ENCODE data around the gene NAALADL2. TPM values are rescaled to one million over a fixed set of nuclear protein-coding genes. Genes with fewer than 3 reads are reported as not detected.

Gene NAALADL2
- total RNA-seq, 1 experiment from 2014 or later = 1.6 TPM

DNA sequence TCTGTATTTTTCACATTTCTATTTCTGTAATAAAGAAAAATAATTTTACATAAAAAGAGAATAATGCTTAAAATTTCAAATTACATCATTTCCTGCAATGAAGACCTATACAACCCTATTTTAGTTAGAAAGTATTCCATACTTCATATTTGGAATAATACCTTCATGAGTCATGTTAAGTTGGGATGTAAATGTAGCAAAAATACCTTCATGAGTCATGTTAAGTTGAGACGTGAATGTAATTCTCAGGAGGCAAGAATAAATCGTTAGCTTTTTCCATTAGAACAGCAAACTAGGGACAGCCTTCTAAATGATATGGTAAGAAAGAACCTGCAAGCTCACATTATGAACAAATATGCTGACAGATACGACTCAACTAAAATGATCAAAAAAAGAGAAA is 91.9 kb downstream of the NAALADL2 start:
- Mint-ChIP-seq H3K9me3 (no peaks in the 10 kb centered on the region), H3K4me3 (no peak overlapping the region), H3K36me3 (ENCODE audit: insufficient read depth in 1 of 3, low read depth in 3 of 3) (no peaks in the 10 kb centered on the region), H3K27me3 (ENCODE audit: low read depth) (no peaks in the 10 kb centered on the region), H3K4me1 (peaks cover 11 to 14% of the 10 kb centered on the region in 2 experiments), H3K27ac (no peak overlapping the region)
- no peak overlapping the region for H3K4me2 ChIP-seq (ENCODE audit: insufficient read depth, insufficient read length, low read length)
- H3K9me3 ChIP-seq (ENCODE audit: control insufficient read depth, low read depth, low read length) = no peaks in the 10 kb centered on the region
- no peak overlapping the region for H3K23ac ChIP-seq (ENCODE audit: insufficient read length, low read depth, low read length)
- no peak overlapping the region for H2BK120ac ChIP-seq (ENCODE audit: low read depth, low read length, poor library complexity, severe bottlenecking)
- no peak overlapping the region for H3K18ac ChIP-seq (ENCODE audit: insufficient read length, low read depth, low read length)
- no peak overlapping the region for H4K8ac ChIP-seq (replicated peaks; ENCODE audit: insufficient read length, low read depth, low read length)
- H4K91ac ChIP-seq (ENCODE audit: insufficient read length, low read depth, low read length) = no peak overlapping the region
- H4K20me1 ChIP-seq (ENCODE audit: control insufficient read depth, insufficient read depth, insufficient read length) = no peaks in the 10 kb centered on the region
- H3K79me1 ChIP-seq (ENCODE audit: insufficient read depth, low read depth, low read length, poor library complexity, severe bottlenecking) = no peaks in the 10 kb centered on the region
- no peak overlapping the region for H3K4ac ChIP-seq (ENCODE audit: low read depth, low read length)
- no peaks in the 10 kb centered on the region for H3K4me1 ChIP-seq (ENCODE audit: insufficient read depth, low read length)
- no CpG with 5 or more reads among the region's 3 CpGs for WGBS (ENCODE audit: extremely low coverage, insufficient read length, low lambda C conversion rate)
- H3K27me3 ChIP-seq (ENCODE audit: insufficient read depth, low read length) = no peaks in the 10 kb centered on the region
- H3T11ph ChIP-seq (ENCODE audit: low read length) = no peak overlapping the region
- no peak overlapping the region for H2AFZ ChIP-seq (ENCODE audit: low read length)
- H2BK12ac ChIP-seq (ENCODE audit: insufficient read length, low read depth, low read length) = no peak overlapping the region
- H2AK5ac ChIP-seq (ENCODE audit: insufficient read length, low read length) = no peak overlapping the region
- H3K9ac ChIP-seq (ENCODE audit: extremely low read depth, insufficient read length, low read length) = no peak overlapping the region
- no peak overlapping the region for H3K14ac ChIP-seq (ENCODE audit: insufficient read depth, low read length)
- H2BK20ac ChIP-seq (ENCODE audit: low read depth, low read length, poor library complexity, severe bottlenecking) = no peak overlapping the region
- H4K5ac ChIP-seq (ENCODE audit: insufficient read length, low read depth, low read length) = no peak overlapping the region
- H3K23me2 ChIP-seq (ENCODE audit: insufficient read length, low read depth, low read length, poor library complexity, severe bottlenecking) = no peaks in the 10 kb centered on the region
- no peak overlapping the region for H2BK15ac ChIP-seq (ENCODE audit: low read depth, low read length)
- H3K27ac ChIP-seq (ENCODE audit: insufficient read length, low read depth, low read length) = no peak overlapping the region
- H3K56ac ChIP-seq (ENCODE audit: insufficient read length, low read depth, low read length) = no peak overlapping the region
- no peak overlapping the region for H2BK5ac ChIP-seq (ENCODE audit: insufficient read length, low read length)
- no peak for DNase-seq
- TF ChIP-seq, protein P1, sequence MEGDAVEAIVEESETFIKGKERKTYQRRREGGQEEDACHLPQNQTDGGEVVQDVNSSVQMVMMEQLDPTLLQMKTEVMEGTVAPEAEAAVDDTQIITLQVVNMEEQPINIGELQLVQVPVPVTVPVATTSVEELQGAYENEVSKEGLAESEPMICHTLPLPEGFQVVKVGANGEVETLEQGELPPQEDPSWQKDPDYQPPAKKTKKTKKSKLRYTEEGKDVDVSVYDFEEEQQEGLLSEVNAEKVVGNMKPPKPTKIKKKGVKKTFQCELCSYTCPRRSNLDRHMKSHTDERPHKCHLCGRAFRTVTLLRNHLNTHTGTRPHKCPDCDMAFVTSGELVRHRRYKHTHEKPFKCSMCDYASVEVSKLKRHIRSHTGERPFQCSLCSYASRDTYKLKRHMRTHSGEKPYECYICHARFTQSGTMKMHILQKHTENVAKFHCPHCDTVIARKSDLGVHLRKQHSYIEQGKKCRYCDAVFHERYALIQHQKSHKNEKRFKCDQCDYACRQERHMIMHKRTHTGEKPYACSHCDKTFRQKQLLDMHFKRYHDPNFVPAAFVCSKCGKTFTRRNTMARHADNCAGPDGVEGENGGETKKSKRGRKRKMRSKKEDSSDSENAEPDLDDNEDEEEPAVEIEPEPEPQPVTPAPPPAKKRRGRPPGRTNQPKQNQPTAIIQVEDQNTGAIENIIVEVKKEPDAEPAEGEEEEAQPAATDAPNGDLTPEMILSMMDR (conservative IDR thresholded peaks at IDR 0.05) = no peak
- no peaks in the 10 kb centered on the region for H3K79me2 ChIP-seq (ENCODE audit: insufficient read depth, low read length)

Data from H9 (cell line).